ENCODE data around the gene RNF8.
"Not testable (repeated sequence)": the region's sequence is repeated elsewhere in the genome, so short reads cannot be mapped to it uniquely, and the experiment has no call there.

Gene RNF8

DNA sequence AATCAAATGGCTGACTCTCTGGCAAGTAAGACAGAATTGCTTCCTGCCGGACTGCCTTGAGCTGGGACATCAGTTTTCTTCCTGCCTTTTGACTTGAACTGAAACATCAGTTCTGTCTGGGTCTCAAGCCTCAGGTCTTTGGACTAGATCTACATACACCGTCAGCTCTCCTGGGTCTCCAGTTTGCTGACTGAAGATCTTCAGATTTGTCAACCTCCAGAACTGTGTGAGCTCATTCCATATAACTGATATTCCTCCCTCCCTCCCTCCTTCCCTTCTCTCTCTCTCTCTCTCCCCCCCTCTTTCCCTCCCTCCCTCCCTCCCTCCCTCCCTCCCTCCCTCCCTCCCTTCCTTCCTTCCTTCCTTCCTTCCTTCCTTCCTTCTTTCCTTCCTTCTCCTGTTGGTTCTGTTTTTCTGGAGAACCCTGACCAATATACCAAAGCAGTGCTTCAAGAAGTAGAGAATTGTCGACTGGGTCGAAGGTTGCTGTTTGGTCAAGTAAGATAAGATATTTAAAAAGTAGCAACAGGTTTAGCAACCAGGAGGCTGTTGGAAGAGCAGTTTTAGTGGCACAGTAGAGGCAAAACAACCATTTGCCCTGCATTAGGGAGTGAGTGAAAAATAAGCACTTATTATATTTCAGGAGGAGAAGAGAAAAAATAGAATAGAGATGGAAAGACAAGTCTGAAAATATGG, 46.2 kb downstream of the RNF8 start:
- TF ChIP-seq, protein P1, sequence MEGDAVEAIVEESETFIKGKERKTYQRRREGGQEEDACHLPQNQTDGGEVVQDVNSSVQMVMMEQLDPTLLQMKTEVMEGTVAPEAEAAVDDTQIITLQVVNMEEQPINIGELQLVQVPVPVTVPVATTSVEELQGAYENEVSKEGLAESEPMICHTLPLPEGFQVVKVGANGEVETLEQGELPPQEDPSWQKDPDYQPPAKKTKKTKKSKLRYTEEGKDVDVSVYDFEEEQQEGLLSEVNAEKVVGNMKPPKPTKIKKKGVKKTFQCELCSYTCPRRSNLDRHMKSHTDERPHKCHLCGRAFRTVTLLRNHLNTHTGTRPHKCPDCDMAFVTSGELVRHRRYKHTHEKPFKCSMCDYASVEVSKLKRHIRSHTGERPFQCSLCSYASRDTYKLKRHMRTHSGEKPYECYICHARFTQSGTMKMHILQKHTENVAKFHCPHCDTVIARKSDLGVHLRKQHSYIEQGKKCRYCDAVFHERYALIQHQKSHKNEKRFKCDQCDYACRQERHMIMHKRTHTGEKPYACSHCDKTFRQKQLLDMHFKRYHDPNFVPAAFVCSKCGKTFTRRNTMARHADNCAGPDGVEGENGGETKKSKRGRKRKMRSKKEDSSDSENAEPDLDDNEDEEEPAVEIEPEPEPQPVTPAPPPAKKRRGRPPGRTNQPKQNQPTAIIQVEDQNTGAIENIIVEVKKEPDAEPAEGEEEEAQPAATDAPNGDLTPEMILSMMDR (IDR thresholded peaks at IDR 0.05; ENCODE audit: insufficient read depth, missing control alignments), result no peak
- FAIRE-seq (no peak), DNase-seq (ENCODE audit: insufficient read length, low spot score) (no peak)

DNA sequence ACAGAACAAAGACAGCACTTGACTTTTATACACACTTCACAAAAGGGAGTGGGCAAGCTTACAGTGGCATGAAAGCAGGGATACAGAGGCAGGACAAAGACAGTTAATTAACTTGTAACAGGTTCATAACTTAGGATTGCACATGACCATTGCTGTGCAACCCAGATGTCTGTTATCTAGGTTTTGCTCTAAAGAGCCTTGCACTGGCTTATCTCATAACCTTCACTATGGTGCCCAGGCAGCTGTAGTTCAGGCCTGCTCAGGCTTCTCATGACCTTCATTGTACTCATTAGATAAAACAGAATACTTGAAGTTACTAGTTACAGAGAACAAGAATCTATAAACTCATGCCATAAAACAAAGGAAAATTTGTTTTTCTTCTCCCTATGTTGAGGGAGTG, 47.9 kb downstream of the RNF8 start:
- not testable (repeated sequence) for FAIRE-seq; DNase-seq (ENCODE audit: insufficient read length, low spot score)

DNA sequence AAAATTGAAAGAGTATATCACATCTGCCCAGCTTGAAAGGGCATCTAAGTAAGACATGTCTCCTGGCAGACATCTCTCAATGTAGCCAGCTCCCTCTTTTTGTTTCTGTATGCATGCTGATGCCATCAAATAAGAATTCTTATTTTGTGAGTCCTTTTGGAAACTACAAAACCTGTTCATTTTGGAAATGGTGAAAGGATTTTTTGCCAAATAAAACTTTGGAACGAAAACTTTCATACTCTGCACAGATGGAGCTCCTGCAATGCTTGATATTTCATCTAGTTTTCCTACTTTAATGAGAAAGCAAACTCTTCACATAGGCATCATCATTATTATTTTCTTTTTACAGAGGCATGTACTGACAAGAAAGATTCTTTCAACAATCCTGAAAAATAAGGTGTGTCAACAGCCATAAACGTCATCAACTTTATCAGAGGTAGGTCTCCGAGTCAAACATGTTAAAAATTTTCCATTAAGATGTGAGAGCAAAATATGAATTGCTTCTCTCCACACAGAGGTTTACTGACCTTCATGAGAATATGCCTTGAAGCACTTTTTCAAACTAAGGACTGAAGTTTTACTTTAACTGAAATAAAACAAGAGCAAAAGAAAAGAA, 53.1 kb downstream of the RNF8 start:
- DNase-seq (ENCODE audit: insufficient read length, low spot score) (no peak), FAIRE-seq (no peak)
- TF ChIP-seq, protein P1 (IDR thresholded peaks at IDR 0.05; ENCODE audit: insufficient read depth, missing control alignments), result no peak

DNA sequence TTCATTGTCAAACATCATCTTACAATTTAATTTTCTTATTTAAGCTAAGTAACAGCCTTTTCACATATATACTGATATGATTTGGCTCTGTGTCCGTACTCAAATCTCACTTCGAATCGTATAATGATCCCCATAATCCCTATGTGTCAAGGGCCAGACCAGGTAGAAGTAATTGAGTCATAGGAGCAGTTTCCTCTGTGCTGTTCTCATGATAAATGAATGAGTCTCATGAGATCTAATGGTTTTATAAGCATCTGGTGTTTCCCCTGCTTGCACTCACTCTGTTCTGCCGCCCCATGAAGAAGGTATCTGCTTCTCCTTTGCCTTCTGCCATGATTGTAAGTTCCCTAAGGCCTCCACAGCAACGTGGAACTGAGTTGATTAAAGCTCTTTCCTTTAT, 54.2 kb downstream of the RNF8 start:
- TF ChIP-seq, protein P1 (IDR thresholded peaks at IDR 0.05; ENCODE audit: insufficient read depth, missing control alignments), result no peak
- FAIRE-seq, result no peak
- DNase-seq (ENCODE audit: insufficient read length, low spot score), result no peak

DNA sequence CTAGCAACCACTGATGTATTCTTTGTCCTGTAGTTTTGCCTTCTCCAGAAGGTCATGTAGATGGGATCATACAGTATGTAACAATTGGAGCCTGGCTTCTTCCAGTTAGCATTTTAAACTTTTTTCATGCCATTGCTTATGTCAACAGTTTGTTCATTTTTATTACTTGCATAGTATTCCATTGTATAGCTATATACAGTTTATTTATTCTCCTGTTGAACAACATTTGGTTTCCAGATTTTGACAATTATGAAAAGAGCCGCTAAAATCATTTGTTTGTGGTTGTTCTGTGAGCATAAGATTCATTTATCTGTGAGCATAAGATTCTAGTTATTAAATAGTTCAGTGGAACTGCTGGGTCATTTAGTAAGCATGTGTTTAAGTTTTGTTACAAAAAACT, 55.7 kb downstream of the RNF8 start:
- TF ChIP-seq, protein P1 (IDR thresholded peaks at IDR 0.05; ENCODE audit: insufficient read depth, missing control alignments), result no peak
- FAIRE-seq, result no peak
- no peak for DNase-seq (ENCODE audit: insufficient read length, low spot score)

DNA sequence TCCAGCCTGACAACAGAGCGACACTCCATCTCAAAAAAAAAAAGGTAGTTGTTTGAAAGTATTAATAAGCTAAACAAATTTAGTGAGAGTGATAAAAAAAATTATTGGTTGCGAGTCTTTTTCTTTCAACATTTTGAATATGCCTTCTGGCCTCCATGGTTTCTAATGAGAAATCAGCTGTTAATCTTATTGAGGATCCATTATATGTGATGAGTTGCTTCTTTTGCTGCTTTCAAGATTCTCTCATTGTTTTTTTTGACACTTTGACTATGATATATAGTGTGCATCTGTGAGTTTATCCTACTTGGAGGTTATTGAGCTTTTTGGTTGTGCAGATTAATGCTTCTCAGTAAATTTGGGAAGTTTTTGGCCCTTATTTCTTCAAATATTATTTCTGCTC, 63.6 kb downstream of the RNF8 start:
- no peak for DNase-seq (ENCODE audit: insufficient read length, low spot score)
- peak; percentile 51 for FAIRE-seq
- TF ChIP-seq, protein P1 (IDR thresholded peaks at IDR 0.05; ENCODE audit: insufficient read depth, missing control alignments), result no peak

DNA sequence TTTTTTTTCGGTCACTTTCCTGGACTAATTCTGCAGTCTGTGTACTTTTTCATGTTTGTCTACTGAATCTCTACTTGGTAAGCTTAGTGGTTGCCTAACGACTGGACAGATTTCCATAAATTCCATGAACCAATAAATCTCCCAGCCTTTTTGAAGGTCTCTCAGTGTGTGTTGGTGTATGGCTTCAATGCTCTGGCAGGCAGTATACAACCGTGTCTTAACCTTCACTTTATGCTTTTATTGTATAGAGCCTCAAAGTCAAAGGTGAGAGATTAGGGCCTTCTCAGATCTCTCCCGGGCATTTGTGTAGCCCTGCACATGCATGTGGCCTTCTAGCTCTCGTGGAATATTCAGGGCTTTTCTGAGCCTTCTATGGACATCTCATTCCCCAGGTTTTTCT, 64.9 kb downstream of the RNF8 start:
- TF ChIP-seq, protein P1 (IDR thresholded peaks at IDR 0.05; ENCODE audit: insufficient read depth, missing control alignments), result no peak
- FAIRE-seq (no peak), DNase-seq (ENCODE audit: insufficient read length, low spot score) (no peak)
